ENCODE measurements around the gene GDA.
A peak's percentile ranks its signal among the peaks of the same experiment; 100 is the strongest.

The GDA gene

GRCh38 chr9:72262063-72262462 is 112.8 kb downstream of the GDA start:
- TF ChIP-seq CTCF (IDR thresholded peaks at IDR 0.05), result no peak

GRCh38 chr9:72263572-72263971 is 114.3 kb downstream of the GDA start:
- no peak for TF ChIP-seq CTCF (IDR thresholded peaks at IDR 0.05)

GRCh38 chr9:72268961-72269360 is 119.7 kb downstream of the GDA start:
- no peak for TF ChIP-seq CTCF (IDR thresholded peaks at IDR 0.05)

GRCh38 chr9:72271613-72272478 is 122.6 kb downstream of the GDA start:
- TF ChIP-seq CTCF (IDR thresholded peaks at IDR 0.05), result peak; percentile 87

GRCh38 chr9:72274441-72274840 is 125.2 kb downstream of the GDA start:
- TF ChIP-seq CTCF (IDR thresholded peaks at IDR 0.05), result no peak

- no peak for TF ChIP-seq CTCF (IDR thresholded peaks at IDR 0.05)
Observed at GRCh38 chr9:72274916-72275315, 125.7 kb downstream of the GDA start.

GRCh38 chr9:72276429-72276828 is 127.2 kb downstream of the GDA start:
- TF ChIP-seq CTCF (IDR thresholded peaks at IDR 0.05), result no peak
